HL-60 (cell line): ENCODE results near the gene CFAP299.

ENCODE experiments used
- CTCF ChIP-seq: IDR thresholded peaks from one replicate; pipeline ENCODE4 v1.5.1; 2011; ENCODE audit warnings: low read length, control low read depth, inconsistent platforms; ENCODE audit not compliant: insufficient read depth
- GABPA ChIP-seq: IDR thresholded peaks from 2 replicates; pipeline ENCODE4 v1.6.1; 2012; ENCODE audit warnings: low read depth
- TF ChIP-seq, protein P1 (sequence below): IDR thresholded peaks from 2 replicates; pipeline ENCODE4 v1.6.1; 2012; ENCODE audit warnings: low read depth; ENCODE audit not compliant: insufficient replicate concordance

- TF ChIP-seq CTCF = no peak
- TF ChIP-seq, protein P1, sequence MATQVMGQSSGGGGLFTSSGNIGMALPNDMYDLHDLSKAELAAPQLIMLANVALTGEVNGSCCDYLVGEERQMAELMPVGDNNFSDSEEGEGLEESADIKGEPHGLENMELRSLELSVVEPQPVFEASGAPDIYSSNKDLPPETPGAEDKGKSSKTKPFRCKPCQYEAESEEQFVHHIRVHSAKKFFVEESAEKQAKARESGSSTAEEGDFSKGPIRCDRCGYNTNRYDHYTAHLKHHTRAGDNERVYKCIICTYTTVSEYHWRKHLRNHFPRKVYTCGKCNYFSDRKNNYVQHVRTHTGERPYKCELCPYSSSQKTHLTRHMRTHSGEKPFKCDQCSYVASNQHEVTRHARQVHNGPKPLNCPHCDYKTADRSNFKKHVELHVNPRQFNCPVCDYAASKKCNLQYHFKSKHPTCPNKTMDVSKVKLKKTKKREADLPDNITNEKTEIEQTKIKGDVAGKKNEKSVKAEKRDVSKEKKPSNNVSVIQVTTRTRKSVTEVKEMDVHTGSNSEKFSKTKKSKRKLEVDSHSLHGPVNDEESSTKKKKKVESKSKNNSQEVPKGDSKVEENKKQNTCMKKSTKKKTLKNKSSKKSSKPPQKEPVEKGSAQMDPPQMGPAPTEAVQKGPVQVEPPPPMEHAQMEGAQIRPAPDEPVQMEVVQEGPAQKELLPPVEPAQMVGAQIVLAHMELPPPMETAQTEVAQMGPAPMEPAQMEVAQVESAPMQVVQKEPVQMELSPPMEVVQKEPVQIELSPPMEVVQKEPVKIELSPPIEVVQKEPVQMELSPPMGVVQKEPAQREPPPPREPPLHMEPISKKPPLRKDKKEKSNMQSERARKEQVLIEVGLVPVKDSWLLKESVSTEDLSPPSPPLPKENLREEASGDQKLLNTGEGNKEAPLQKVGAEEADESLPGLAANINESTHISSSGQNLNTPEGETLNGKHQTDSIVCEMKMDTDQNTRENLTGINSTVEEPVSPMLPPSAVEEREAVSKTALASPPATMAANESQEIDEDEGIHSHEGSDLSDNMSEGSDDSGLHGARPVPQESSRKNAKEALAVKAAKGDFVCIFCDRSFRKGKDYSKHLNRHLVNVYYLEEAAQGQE = no peak
- TF ChIP-seq GABPA = no peak
Measured at GRCh38 chr4:80540349-80540748, 204.8 kb downstream of the CFAP299 start.
